Tibial artery (tissue), 4 donors: Measurements from ENCODE around the gene FBP2.

Source experiments
- DNase-seq, 2 donors: peaks; one replicate each; pipeline ENCODE4 v3.0.0-alpha.2; 2019
- H3K27ac ChIP-seq, 2 donors: fragments of 200-600 bp; sonication (generic) in 1 of 2; 1 replicate in 1 of 2; 2 replicates in 1 of 2; pipeline ENCODE4 v1.5.1; 2018 to 2019; ENCODE audit warnings: mild to moderate bottlenecking in 1 of 2
- H3K27me3 ChIP-seq, 2 donors: fragments of 200-600 bp; sonication (generic) in 1 of 2; one replicate each; pipeline versions ENCODE4 v1.5.1 to v1.6.0; 2016 to 2019
- H3K36me3 ChIP-seq, 3 donors: fragments of 200-600 bp; sonication (generic) in 2 of 3; one replicate each; pipeline ENCODE4 v1.5.1; 2016 to 2019; ENCODE audit warnings: mild to moderate bottlenecking in 2 of 3
- H3K4me1 ChIP-seq, 4 donors: fragments of 200-600 bp; sonication (generic) in 2 of 4; 1 replicate in 3 of 4; 2 replicates in 1 of 4; pipeline ENCODE4 v1.5.1; 2016 to 2019
- H3K4me3 ChIP-seq, 2 donors: fragments of 200-600 bp; sonication (generic) in 1 of 2; 1 replicate in 1 of 2; 2 replicates in 1 of 2; pipeline ENCODE4 v1.5.1; 2018 to 2019; ENCODE audit warnings: mild to moderate bottlenecking in 2 of 2
- H3K9me3 ChIP-seq, 3 donors: fragments of 200-600 bp; sonication (generic) in 1 of 3; one replicate each; pipeline ENCODE4 v1.5.1; 2016 to 2019
- CTCF ChIP-seq, 2 experiments: fragments of 200-600 bp in 1 of 2; fragments of 450-650 bp in 1 of 2; IDR thresholded peaks; one replicate each; pipeline ENCODE4 v1.5.1; 2017 to 2019; ENCODE audit warnings: antibody characterized with exemption in 2 of 2, mild to moderate bottlenecking in 1 of 2, moderate library complexity in 1 of 2
- intact Hi-C: fragments of 100-400 bp; cut with DNase I; formaldehyde crosslinking; loops from one replicate; pipeline ENCODE4 v1.15.0; 2023; ENCODE audit warnings: low total_unique reads

Gene FBP2

GRCh38 chr9:94528886-94529285, 64.7 kb downstream of the FBP2 start:
- Histone ChIP-seq H3K4me1 (no peaks in the 10 kb centered on the region), H3K27ac (no peak overlapping the region), H3K9me3 (no peaks in the 10 kb centered on the region), H3K4me3 (no peak overlapping the region), H3K27me3 (peaks cover 0 to 3% of the 10 kb centered on the region in 2 donors), H3K36me3 (no peaks in the 10 kb centered on the region)
- intact Hi-C loops: no loop called here
- TF ChIP-seq CTCF (IDR thresholded peaks at IDR 0.05): no peak
- no peak for DNase-seq

- H3K36me3 ChIP-seq: no peaks in the 10 kb centered on the region
- DNase-seq: no peak
- H3K27me3 ChIP-seq: peaks cover 0 to 3% of the 10 kb centered on the region in 2 donors
- no peak overlapping the region for H3K27ac ChIP-seq
- no peaks in the 10 kb centered on the region for H3K4me1 ChIP-seq
- intact Hi-C loops: no loop called here
- H3K9me3 ChIP-seq: no peaks in the 10 kb centered on the region
- H3K4me3 ChIP-seq: no peak overlapping the region
- no peak for TF ChIP-seq CTCF (IDR thresholded peaks at IDR 0.05)
These were observed 66.7 kb downstream of the FBP2 start for GRCh38 chr9:94526951-94527350.

GRCh38 chr9:94526271-94526670, 67.4 kb downstream of the FBP2 start:
- intact Hi-C loops: no loop called here
- no peaks in the 10 kb centered on the region for H3K36me3 ChIP-seq
- no peak overlapping the region for H3K4me3 ChIP-seq
- H3K9me3 ChIP-seq: no peaks in the 10 kb centered on the region
- no peaks in the 10 kb centered on the region for H3K4me1 ChIP-seq
- H3K27ac ChIP-seq: no peak overlapping the region
- no peak for DNase-seq
- H3K27me3 ChIP-seq: peaks cover 0 to 3% of the 10 kb centered on the region in 2 donors
- no peak for TF ChIP-seq CTCF (IDR thresholded peaks at IDR 0.05)

- Histone ChIP-seq H3K36me3 (no peaks in the 10 kb centered on the region), H3K27ac (no peak overlapping the region), H3K4me1 (no peaks in the 10 kb centered on the region), H3K9me3 (no peaks in the 10 kb centered on the region), H3K4me3 (no peak overlapping the region), H3K27me3 (no peaks in the 10 kb centered on the region)
- intact Hi-C loops: no loop called here
- DNase-seq: no peak
- TF ChIP-seq CTCF (IDR thresholded peaks at IDR 0.05): no peak
These were observed 68.1 kb downstream of the FBP2 start for GRCh38 chr9:94525396-94526035.

- H3K9me3 ChIP-seq: no peaks in the 10 kb centered on the region
- H3K36me3 ChIP-seq: no peaks in the 10 kb centered on the region
- intact Hi-C loops: no loop called here
- no peak for DNase-seq
- TF ChIP-seq CTCF (IDR thresholded peaks at IDR 0.05): no peak
- no peaks in the 10 kb centered on the region for H3K4me1 ChIP-seq
- H3K4me3 ChIP-seq: no peak overlapping the region
- H3K27ac ChIP-seq: no peak overlapping the region
- no peaks in the 10 kb centered on the region for H3K27me3 ChIP-seq
These were observed 76.4 kb downstream of the FBP2 start for GRCh38 chr9:94517254-94517653.

- DNase-seq: no peak
- H3K4me3 ChIP-seq: no peak overlapping the region
- TF ChIP-seq CTCF (IDR thresholded peaks at IDR 0.05): no peak
- no peaks in the 10 kb centered on the region for H3K27me3 ChIP-seq
- no peak overlapping the region for H3K27ac ChIP-seq
- no peaks in the 10 kb centered on the region for H3K4me1 ChIP-seq
- H3K9me3 ChIP-seq: no peaks in the 10 kb centered on the region
- intact Hi-C loops: no loop called here
- no peaks in the 10 kb centered on the region for H3K36me3 ChIP-seq
These were observed 78.9 kb downstream of the FBP2 start for GRCh38 chr9:94514722-94515121.
